HEK293 (cell line): Measurements from ENCODE around the gene KCNK4.
A peak's percentile ranks its signal among the peaks of the same experiment; 100 is the strongest.

Source experiments
- CTCF ChIA-PET: fragments of 350-600 bp; formaldehyde crosslinking; extraction: SDS; loops from one replicate; lab custom pipeline; 2021; ENCODE audit warnings: antibody characterized with exemption; lab: Yijun Ruan, JAX
- POLR2A ChIA-PET: fragments of 300-600 bp; formaldehyde crosslinking; extraction: SDS; loops from one replicate; lab custom pipeline; 2020; ENCODE audit warnings: antibody characterized with exemption, inconsistent platforms; lab: Yijun Ruan, JAX
- H3K27ac ChIP-seq: fragments of 200-500 bp; sonication (Bioruptor generic); 2 replicates; pipeline ENCODE4 v1.5.1; 2014; ENCODE audit warnings: low read depth, low read length, control low read depth, inconsistent platforms; ENCODE audit errors: extremely low read depth
- H3K36me3 ChIP-seq, 2 experiments: fragments of 200-500 bp in 1 of 2; sonication (Bioruptor generic) in 1 of 2; 1 replicate in 1 of 2; 2 replicates in 1 of 2; pipeline ENCODE4 v1.5.1; 2014 to 2017; ENCODE audit warnings: inconsistent platforms in 2 of 2, low read length in 2 of 2; ENCODE audit not compliant: control insufficient read depth in 2 of 2, insufficient read depth in 1 of 2
- H3K4me1 ChIP-seq: fragments of 200-500 bp; sonication (Bioruptor generic); 2 replicates; pipeline ENCODE4 v1.5.1; 2014; ENCODE audit warnings: mild to moderate bottlenecking, low read length, inconsistent platforms; ENCODE audit not compliant: control insufficient read depth, insufficient read depth
- H3K4me3 ChIP-seq: 2 replicates; pipeline ENCODE4 v1.5.1; 2011; ENCODE audit warnings: low read depth, mild to moderate bottlenecking, control low read depth, low read length, moderate library complexity
- H3K9me3 ChIP-seq: fragments of 200-500 bp; sonication (Bioruptor generic); 2 replicates; pipeline ENCODE4 v1.5.1; 2014; ENCODE audit warnings: low read depth, low read length, inconsistent platforms; ENCODE audit not compliant: control insufficient read depth, insufficient read depth
- BCL11A ChIP-seq: fragments of 450-650 bp; formaldehyde crosslinking; IDR thresholded peaks from 2 replicates; pipeline ENCODE4 v1.5.1; 2016; ENCODE audit warnings: low read depth, missing biosample characterization, missing genetic modification characterization
- KLF1 ChIP-seq: fragments of 450-650 bp; formaldehyde crosslinking; IDR thresholded peaks from 2 replicates; pipeline ENCODE4 v1.5.1; 2016; ENCODE audit warnings: missing biosample characterization, missing genetic modification characterization
- SCRT2 ChIP-seq: fragments of 450-650 bp; formaldehyde crosslinking; IDR thresholded peaks from 2 replicates; pipeline ENCODE4 v1.5.1; 2016; ENCODE audit warnings: missing biosample characterization, missing genetic modification characterization
- ZNF140 ChIP-seq: fragments of 450-650 bp; formaldehyde crosslinking; IDR thresholded peaks from 2 replicates; pipeline ENCODE4 v1.5.1; 2016; ENCODE audit warnings: missing biosample characterization, missing genetic modification characterization
- ZNF157 ChIP-seq: fragments of 450-650 bp; formaldehyde crosslinking; IDR thresholded peaks from 2 replicates; pipeline ENCODE4 v1.5.1; 2016; ENCODE audit warnings: missing biosample characterization, missing genetic modification characterization
- ZNF555 ChIP-seq: fragments of 450-650 bp; formaldehyde crosslinking; conservative IDR thresholded peaks from 2 replicates; pipeline ENCODE4 v1.5.1; 2017; ENCODE audit warnings: missing biosample characterization, mild to moderate bottlenecking, missing genetic modification characterization, inconsistent platforms
- ZNF561 ChIP-seq: fragments of 450-650 bp; IDR thresholded peaks from 2 replicates; pipeline ENCODE4 v1.5.1; 2018; ENCODE audit warnings: missing biosample characterization, missing genetic modification characterization, borderline replicate concordance
- TF ChIP-seq, protein P1 (sequence below): fragments of 450-650 bp; formaldehyde crosslinking; IDR thresholded peaks from 2 replicates; pipeline ENCODE4 v1.5.1; 2017; ENCODE audit warnings: missing biosample characterization, missing genetic modification characterization
- TF ChIP-seq, protein P2 (sequence below): fragments of 450-650 bp; formaldehyde crosslinking; IDR thresholded peaks from 2 replicates; pipeline ENCODE4 v1.5.1; 2016; ENCODE audit warnings: missing biosample characterization, missing genetic modification characterization

The KCNK4 gene

DNA sequence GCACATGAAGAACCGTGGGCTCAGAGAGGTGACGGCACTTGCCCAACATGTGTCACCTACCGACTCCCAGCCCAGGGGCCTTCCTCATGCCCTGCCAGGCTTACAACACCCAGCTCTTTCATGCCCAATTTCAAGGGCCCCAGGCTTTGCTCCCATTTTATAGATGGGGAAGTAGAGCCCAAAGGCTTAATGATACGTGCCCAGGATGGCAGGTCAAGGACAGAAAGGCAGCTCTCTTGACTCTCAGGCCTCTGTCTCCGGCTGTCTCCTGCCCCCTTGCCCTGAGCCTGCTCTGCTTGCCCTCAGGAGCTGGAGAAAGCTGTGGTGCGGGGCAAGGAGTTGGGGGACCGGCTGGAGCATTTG, 57.9 kb downstream of the KCNK4 start:
- TF ChIP-seq, protein P1, sequence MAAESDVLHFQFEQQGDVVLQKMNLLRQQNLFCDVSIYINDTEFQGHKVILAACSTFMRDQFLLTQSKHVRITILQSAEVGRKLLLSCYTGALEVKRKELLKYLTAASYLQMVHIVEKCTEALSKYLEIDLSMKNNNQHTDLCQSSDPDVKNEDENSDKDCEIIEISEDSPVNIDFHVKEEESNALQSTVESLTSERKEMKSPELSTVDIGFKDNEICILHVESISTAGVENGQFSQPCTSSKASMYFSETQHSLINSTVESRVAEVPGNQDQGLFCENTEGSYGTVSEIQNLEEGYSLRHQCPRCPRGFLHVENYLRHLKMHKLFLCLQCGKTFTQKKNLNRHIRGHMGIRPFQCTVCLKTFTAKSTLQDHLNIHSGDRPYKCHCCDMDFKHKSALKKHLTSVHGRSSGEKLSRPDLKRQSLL (tag by site-specific recombination): no peak
- TF ChIP-seq SCRT2 (no peak), ZNF561 (tag by site-specific recombination) (no peak), BCL11A (tag by site-specific recombination) (no peak), ZNF140 (tag by site-specific recombination) (no peak), ZNF157 (no peak)
- TF ChIP-seq, protein P2, sequence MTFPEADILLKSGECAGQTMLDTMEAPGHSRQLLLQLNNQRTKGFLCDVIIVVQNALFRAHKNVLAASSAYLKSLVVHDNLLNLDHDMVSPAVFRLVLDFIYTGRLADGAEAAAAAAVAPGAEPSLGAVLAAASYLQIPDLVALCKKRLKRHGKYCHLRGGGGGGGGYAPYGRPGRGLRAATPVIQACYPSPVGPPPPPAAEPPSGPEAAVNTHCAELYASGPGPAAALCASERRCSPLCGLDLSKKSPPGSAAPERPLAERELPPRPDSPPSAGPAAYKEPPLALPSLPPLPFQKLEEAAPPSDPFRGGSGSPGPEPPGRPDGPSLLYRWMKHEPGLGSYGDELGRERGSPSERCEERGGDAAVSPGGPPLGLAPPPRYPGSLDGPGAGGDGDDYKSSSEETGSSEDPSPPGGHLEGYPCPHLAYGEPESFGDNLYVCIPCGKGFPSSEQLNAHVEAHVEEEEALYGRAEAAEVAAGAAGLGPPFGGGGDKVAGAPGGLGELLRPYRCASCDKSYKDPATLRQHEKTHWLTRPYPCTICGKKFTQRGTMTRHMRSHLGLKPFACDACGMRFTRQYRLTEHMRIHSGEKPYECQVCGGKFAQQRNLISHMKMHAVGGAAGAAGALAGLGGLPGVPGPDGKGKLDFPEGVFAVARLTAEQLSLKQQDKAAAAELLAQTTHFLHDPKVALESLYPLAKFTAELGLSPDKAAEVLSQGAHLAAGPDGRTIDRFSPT: no peak
- CTCF ChIA-PET: no interaction called here
- no peaks in the 10 kb centered on the region for H3K9me3 ChIP-seq
- H3K4me1 ChIP-seq: no peaks in the 10 kb centered on the region
- POLR2A ChIA-PET: interaction anchor here (1.3 to 2.7 kb wide), 2 partner anchors 32 to 77 kb away, joined by 3 to 10 read pairs; partner anchors contain the start of genes PRDX5 and TRMT112
- no peak overlapping the region for H3K27ac ChIP-seq
- H3K36me3 ChIP-seq: no peaks in the 10 kb centered on the region
- H3K4me3 ChIP-seq: no peak overlapping the region

DNA sequence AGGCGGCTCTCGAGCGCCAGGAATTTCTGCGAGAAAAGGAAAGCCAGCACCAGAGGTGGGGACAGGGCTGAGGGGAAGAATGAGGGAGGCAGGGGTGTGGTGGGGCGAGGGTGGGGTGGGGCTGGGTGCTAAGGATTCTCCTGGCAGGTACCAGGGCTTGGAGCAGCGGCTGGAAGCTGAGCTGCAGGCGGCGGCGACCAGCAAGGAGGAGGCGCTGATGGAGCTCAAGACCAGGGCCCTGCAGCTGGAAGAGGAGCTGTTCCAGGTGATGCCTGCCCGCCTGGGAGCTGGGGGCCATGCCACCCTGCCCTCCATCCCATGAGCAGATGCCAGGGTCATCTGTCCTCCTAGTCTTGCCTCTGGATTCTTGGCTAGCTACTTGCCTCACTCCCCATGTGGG, 58.3 kb downstream of the KCNK4 start:
- no peak overlapping the region for H3K4me3 ChIP-seq
- no peaks in the 10 kb centered on the region for H3K4me1 ChIP-seq
- CTCF ChIA-PET: interaction anchor here (0.6 to 1.3 kb wide), 3 partner anchors 14 to 78 kb away, joined by 3 to 4 read pairs (median 3); no protein-coding TSS in a partner anchor
- POLR2A ChIA-PET: interaction anchor here (1.3 to 2.7 kb wide), 2 partner anchors 32 to 78 kb away, joined by 3 to 10 read pairs; partner anchors contain the start of genes PRDX5 and TRMT112
- no peak overlapping the region for H3K27ac ChIP-seq
- H3K9me3 ChIP-seq: no peaks in the 10 kb centered on the region
- peak; percentile 64 for TF ChIP-seq KLF1
- no peak for TF ChIP-seq ZNF555 (tag by site-specific recombination)
- H3K36me3 ChIP-seq: no peaks in the 10 kb centered on the region
